RPMI7951 (cell line): Measurements from ENCODE around the gene PPARD. TPM values are rescaled to one million over a fixed set of nuclear protein-coding genes. Genes with fewer than 3 reads are reported as not detected.
"Not testable (repeated sequence)": the region's sequence is repeated elsewhere in the genome, so short reads cannot be mapped to it uniquely, and the experiment has no call there.

ENCODE experiments used
- DNase-seq: peaks from one replicate; pipeline ENCODE4 v3.0.0-alpha.2; 2012; ENCODE audit warnings: low read depth
- total RNA-seq: library from RNA; depleted of rRNA; stranded (reverse); fragments of >200 nt; shearing (Covaris generic); gene quantifications from 2 replicates; pipeline ENCODE4 v1.2.3, GENCODE V29; 2014

The PPARD gene
- total RNA-seq, 1 experiment from 2014 or later, result 9.0 TPM

DNA sequence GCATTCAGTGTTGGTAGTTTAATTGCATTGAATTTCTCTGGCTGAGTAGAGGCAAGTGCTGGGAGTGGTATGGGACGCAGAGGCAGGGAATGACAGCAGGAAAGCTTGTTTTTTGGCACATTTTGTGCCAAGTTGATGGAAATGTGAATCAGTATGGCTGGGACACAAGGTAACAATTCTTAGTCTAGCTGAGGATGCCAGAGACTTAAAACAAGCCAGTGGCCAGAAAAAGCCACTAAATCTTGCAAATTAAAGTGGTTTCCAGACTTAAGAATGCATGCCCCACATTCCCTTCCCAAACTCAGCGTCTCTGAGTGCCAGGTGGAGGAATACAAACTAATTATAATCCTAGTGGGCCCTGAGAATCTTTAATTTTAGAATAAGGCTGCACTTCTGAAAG lies 35.9 kb downstream of the PPARD start:
- DNase-seq, result no peak

DNA sequence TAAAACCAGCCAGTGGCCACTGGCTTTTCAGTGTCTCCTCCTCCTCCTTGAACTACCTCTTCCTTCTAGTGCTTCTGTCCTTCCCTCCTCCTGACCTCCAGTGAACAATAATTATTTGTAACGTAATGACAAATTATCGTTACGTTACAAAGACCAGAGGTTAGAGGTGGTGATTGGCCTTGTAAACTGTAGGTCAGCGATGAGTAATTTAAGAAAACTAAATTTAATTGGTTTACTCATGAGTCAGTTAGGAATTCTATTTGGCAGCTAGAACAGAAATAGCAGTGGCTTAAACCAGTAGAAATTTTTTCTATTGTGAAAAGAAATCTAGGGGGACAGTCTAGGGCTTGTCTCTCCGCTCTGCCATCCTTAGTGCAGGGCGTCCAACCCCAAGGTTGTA lies 38.8 kb downstream of the PPARD start:
- DNase-seq, result no peak

DNA sequence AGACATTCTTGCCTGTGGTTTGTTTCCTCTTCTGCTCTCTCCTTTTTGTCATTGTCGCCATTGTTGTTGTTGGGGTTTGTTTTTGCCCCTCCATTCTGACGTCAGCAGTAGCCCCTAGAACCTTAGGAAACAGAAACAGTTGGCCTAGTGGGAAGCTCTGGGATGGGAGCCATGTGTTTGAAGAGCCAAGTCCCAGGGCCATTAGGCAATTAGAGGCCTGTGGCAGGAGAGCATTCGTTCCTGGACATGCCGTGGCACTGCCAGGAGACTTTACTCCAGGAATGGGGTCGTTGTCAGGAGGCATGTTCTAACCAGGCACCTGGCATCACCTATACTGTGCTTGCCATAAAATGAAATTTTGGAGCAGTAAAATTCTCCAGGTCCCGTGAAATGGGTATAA lies 39.7 kb downstream of the PPARD start:
- DNase-seq, result no peak

DNA sequence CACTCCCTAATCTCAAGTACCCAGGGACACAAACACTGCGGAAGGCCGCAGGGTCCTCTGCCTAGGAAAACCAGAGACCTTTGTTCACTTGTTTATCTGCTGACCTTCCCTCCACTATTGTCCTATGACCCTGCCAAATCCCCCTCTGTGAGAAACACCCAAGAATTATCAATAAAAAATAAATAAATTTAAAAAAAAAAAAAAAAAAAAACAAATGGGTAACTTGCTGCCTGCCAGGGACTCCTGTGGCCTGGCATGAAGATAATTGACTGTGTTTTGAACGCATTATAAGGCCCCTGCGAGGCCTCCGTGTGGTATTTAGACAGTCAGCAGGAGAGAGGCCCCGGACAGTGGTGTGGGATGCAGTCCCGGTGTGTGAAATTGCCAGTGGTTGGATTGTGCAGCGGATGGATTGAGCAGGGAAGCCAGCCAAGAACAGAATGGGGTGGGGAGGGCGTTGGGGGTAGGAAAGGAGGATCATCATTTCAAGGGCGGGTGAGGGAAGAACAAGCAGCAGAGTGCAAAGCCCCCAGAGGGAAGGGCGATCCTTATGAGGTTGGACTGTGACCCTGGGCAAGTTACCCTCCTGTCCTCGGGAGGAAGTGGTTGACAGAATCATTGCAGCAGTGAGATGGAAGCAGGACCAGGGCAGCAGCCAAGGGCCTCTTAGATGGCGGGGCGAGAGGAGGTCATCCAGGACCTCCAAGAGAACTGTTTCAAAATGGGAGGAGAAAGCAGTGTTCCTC lies 43.3 kb downstream of the PPARD start:
- DNase-seq, result no peak

DNA sequence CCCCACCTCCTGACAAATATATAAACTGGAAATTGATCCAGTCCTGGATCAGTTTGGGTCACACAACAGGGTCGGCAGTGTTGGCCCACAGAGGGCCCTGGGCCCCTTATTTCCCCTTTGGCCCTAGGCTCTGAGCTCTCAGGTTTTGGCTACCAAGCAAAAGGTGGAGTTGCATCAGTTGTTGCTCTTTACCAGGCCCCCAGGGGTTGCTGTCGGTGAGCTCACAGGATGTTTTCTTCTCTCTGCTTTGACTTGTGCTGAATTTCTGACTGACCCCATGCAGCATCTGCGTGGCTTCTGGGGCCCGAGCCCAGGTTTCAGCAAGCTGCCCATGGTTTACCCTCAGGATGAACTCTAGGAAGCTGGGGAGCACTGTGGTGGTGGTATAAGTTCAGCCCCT lies 44.6 kb downstream of the PPARD start:
- no peak for DNase-seq

DNA sequence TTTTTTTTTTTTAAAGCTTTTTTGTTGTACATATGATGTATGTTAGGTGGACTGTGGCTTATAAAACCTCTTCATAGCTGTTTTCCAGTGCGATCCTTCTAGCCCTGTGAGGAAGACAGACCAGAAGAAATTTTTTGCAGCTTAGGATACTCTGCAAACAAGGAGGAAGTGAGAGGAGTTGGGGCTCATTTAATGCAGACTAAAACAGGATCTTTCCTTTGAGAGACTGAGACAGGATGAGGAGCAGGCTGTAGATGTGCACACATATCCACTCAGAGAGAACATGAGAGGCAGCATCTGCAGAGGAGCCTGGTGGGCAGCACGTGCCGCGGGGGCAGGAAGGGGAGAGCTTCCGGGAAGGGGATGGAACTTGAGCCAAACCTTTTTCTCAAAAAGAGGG lies 45.7 kb downstream of the PPARD start:
- no peak for DNase-seq

DNA sequence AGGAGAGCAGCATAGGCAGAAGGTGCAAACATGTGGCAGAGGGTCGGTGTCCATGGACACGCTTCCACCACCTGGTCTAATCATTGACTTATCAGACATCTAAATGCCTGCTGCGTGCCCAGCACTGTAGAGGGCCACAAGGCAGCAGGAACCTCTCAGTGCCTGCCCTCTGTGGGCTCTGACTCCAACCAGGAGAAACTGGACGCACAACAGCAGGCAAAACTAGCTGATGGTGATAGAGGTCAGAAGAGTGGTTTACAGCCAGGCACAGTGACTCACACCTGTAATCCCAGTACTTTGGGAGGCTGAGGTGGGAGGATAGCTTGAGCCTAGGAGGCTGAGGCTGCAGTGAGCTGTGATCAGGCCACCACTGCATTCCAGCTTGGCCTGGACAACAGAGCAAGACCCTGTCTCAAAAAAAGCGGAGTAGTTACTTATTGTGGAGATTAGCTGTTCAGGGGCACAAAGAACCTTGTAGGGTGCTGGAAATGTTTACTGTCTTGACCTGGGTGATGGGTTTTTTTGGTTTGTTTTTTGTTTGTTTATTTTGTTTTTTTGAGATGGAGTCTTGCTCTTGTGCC lies 46.5 kb downstream of the PPARD start:
- DNase-seq, result no peak

DNA sequence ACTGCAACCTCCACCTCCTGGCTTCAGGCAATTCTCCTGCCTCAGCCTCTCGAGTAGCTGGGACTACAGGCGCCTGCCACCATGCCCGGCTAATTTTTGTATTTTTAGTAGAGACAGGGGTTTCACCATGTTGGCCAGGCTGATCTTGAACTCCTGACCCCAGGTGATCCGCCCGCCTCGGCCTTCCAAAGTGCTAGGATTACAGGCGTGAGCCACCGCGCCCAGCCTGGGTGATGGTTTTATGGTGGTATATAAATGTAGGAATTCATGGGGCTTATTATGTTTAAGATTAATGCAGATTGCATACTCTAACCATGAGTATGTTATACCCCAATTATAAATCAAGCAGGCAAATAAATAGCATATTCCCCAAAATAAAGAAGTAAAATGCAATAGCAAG lies 47.0 kb downstream of the PPARD start:
- DNase-seq, result not testable (repeated sequence)

DNA sequence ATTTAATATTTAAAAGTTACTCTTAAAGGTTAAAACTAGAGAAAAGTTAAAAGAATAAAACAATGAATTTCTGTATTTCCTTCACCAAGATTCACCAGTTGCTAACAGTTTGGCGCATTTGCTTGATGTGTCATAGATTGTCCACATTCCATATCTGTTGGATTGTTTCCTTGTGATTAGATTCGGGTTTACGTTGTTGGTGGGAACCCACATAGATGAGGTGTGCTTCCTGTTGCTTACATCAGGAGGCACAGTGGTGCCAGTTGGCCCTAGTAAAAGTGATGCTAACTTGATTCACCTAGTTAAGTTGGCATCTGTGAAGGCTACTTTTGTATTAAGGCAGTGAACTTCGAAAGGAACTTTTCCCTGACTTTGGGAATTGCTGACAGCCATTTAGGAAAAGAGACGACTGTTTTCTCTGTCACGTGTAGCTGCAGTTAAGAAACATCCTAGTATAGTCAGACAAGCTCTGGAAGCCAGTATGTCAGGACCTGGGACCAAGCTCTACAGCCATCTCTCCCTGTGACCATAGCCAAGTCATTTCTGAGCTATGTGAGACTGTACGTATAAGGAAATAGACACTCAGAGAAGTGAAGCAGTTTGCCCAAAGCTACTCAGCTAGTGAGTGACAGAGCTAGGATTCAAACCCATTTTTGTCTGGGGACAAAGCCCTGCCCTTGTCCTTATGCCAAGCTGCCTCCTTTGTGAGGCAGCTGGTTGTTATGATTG lies 49.0 kb downstream of the PPARD start:
- peak; percentile 82 for DNase-seq

DNA sequence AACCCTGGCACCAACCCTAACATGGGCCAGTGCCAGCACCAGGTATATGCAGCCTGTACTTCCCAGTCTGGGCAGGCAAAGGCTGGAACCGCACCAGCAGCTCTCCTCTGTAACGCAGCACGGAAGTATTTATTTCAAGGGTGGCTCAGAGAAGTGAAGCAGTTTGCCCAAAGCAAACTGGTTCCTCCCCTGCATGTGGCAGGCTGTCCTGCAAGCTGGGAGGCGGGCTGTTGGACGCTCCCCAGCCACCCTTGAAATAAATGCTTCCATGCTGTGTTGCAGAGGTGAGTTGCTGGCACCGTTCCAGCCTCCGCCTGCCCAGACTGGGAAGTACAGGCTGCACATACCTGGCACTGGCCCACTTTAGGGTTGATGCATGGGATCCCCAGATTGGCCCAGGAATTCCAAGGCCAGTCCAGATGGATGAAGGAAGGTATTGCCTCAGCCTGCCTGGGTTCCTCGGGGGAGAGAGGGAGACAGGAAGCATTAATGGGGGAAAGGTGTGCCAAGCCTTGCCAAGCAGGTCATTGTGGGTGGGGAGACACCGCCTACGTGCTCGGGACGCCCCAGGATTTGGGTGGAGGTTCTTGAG lies 49.8 kb downstream of the PPARD start:
- DNase-seq, result no peak

DNA sequence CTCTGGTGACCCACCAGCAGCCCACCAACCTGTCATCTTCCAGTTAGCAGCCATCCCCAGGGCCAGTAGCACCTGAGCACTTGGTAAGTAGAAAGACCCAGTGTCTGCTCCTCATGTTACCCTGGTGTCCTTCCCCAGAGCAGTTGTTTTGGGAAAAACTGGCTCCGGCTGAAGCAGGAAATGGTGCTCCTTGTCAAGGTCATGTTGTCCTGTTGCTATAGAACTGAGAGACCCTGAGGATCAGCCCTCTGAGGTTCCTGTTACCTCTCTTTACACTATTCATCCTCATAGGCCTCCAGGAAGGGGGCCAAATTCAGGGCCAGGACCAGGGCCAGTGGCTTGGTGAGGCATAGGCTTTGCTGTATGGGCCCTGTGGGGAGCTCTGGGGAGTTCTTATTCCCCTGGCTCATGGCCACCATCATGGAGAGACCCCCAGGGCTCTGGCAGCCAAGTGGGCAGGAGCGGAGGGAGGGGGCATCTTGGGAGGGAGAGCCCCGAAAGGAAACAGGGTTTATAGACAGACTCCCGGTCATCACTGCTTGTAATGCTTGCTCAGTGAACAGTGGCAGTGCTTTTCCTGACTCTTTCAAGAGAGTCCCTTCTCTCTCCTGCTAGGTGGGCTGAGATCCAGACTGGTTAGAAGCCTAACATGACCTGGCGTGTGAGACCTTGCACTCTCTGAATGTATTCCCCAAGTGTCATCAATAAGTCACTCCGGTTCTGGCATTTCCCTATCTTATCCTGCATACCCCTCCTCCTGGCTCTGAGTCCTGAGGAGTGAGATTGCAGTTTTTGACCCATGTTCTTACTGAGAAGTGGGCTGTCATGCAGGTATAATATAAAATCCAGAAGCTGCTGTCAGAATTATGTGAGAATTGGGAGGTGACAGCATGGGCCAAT lies 50.7 kb downstream of the PPARD start:
- no peak for DNase-seq

DNA sequence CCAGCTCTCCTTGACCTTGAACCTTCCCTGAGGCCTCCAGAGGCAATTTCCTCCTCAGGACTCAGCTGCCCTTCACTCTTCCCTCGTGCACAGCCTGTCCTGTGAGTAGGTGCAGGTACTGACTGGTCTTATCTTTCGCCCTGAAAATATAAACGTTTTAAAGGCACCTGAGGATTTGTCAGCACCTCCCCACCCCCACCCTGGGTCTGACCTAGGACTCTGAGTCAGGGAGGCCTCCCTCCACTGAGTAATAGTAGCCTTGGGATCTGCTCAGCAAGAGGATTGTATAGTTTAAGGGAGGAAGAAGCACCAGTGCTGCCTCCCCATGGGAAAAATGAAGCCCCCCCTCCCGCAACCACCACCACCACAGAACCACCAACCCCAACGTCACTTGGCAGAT lies 54.6 kb downstream of the PPARD start:
- DNase-seq, result peak; percentile 72

DNA sequence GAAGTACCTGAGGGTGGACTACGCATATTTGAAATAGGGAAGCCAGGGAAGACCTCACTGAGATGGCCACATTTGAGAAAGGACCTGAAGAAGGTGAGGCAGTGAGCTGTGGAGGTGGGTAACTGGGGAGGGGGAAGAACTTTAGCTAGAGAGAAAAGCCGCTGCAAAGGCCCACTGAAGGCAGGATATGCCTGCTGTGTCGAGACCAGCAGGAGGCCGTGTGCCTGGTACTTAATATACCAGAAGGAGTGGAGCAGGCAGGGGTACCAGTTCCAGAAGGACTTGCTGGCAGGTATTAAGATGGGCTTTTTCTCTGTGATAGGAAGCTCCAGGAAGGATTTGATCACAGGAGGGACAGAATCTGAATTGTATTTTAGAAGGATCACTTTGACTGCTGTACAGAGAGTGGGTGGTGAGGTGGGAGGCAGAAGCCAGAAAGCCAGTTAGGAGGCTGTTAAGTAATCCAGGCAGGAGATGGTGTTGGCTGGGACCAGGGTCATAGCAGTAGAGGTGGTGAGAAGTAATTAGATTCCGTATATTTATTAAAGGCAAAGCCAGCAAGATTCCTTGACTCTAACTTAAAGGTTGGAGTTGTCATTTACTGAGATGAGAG lies 55.6 kb downstream of the PPARD start:
- DNase-seq, result no peak

DNA sequence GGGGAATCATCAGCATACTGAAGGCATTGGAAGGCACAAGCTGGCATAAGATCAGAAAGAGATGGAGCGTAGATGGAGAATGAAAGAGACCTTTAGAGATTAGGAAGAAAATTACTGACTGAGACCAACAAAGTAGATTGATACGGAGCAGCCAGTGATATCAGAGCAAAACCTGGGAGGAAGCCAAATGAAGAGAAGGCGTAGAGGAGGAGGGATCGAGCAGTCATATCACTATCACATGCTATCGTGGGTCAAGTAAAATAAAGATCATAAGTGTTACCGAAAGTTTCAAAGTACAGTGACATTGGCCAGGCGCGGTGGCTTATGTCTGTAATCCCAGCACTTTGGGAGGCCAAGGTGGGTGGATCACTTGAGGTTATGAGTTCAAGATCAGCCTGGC lies 56.2 kb downstream of the PPARD start:
- DNase-seq, result no peak

DNA sequence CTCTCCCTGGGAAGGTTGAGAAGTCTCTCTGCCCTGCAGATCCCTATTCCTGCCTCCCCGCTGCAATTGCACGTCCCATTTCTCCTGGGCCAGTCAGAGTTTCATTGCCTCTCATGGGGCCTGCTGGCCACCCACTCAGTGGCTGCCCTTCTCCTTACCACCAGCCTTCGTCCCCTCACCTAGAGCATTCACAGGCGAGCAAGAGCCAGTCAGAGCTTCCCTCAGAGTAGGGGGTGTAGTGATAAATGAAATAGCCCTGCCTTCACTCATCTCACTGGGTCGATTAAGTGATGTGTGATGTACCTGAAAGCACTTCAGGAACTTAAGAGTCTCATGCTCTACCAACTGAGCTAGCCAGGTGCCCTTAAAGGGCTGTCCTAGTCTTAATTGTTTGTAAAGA lies 57.8 kb downstream of the PPARD start:
- no peak for DNase-seq

DNA sequence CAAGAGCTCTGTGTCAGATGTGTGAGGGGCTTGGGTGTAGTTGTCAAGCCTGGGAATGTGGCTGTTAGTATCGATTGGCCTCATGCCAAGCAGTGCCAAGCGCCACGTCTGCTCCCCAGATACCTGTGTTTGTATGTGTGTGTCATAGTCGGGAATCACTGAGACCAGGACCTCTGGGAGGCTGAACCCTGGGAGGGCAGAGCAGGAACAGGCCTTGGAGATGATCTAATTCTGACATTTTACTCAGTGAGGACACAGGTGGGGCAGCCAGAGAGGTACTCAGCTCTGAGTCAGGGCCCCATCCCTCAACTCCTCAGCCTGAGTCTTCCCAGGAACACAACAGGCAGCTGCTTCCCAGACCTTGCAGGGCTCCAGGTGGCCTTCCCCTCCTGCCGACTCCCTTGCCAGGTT lies 58.5 kb downstream of the PPARD start:
- DNase-seq, result no peak

DNA sequence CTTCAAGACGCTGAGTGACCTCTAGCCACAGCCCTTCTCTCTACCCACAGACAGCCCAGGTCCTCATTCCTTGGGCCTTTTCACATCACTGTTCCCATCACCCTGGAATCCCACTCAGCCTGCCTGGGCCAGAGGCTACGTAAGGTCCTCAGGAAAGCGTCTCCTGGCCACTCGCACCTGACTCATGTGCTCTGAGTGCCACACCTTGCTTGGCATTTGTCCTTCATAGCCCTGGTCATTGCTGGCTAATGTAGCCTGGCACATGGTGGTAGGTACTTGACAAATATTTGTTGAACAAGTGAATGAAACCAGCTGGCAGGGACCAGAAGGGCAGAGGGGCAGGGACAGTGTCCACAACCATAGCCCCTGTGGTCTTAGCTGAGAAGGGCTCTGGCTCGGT lies 59.2 kb downstream of the PPARD start:
- DNase-seq, result no peak

DNA sequence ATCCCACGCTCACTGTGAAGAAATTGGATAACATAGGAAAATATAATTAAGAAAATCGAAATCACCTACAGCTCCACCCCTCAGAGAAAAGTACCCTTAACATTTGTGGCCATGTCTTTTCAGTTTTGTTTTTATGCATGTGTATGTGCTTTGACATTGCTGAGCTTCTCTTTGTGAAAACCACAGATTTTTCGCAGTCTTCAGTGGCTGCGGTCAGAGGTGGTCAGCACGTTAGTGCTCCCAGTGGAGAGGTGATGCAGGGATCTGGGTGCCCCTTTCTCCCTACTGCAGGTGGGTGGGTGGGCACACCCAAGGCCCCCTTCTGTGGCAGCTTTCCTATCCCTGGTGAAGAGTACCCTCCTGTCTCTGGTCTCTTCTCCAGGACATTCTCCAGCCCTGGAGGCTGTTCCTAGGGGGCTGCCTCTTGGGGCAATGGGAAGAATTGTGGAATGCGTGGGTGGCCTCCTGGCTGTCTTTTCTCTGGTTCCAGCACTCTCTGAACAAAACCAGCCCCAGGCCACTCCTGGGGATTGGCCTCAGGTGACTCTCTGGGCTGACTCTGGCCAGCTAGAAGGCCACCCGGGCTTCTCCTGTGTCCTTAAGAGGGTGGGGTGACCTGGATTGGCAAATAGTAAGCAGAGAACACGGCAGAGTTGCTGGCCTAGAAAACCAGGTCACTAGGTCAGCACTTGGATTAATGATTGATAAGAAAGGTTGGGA lies 59.9 kb downstream of the PPARD start:
- DNase-seq, result no peak

DNA sequence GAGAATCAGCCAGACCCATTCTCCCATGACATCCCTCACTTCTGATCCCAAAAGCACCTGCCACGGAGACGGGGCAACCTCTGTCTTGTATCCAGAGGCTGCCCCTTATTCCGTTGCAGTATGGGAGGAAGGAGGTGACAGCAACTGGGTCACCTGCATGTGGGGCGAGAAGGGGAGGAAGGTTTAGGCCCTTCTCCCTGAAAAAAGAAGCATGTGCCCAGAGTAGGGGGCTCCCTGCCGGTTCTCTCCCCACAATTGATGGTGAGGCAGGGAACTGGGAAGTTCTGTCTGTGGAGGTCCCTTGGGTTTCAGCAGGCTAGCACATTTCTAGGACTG lies 60.5 kb downstream of the PPARD start:
- no peak for DNase-seq

DNA sequence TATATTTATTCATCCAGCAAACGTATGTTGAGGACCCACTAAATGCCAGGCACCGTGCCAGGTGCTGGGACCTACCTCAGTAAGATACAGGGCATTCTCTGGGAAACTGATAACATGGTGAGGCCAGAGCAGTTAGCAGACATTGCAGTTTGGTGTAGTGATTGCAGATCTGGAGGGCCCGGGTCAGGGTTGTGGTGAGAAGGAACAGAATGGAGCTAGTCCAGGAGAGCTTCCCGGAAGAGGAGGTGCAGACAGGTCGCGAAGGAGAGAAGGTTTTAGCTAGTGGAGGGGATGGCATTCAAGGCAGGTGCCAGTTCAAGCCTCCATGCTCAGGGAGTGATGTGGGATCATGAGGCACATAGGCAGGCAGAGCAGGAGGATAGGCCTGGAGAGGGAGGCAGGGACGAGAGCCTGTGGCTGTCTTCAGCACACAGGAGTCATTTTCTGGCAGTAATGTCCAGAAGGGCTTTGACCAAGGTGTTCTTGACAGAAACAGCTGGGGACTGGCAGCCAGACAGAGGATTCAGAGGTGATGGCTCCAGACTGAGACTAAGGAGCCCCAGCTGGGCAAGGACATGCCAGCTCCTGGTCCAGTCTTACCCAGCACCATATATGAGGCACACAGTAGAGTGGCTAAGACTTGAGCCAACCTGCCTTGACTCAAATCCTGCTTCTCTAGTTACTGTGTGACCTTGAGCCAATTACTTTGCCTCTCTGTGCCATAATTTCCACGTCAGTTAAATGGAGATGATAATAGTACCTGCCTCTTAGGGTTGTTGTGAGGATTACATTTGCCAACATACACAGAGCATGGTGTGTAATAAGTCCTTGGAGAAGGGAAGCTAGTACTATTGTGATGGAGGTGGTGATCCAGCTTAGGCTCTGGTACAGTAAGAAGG lies 61.4 kb downstream of the PPARD start:
- DNase-seq, result no peak
